HepG2 (cell line): ENCODE measurements around the gene COA1. TPM values are rescaled to one million over a fixed set of nuclear protein-coding genes. Genes with fewer than 3 reads are reported as not detected.
"Not testable (repeated sequence)": the region's sequence is repeated elsewhere in the genome, so short reads cannot be mapped to it uniquely, and the experiment has no call there.

Experiments used
- ATAC-seq: fragments of 200-7000 bp; cut with Tn5 transposase; 3 replicates; pipeline ENCODE4 v1.9.1; 2020; ENCODE audit warnings: mild to moderate bottlenecking, moderate library complexity
- BruUV-seq: library from RNA; stranded (reverse); fragments of 400-500 nt; replicated peaks from 2 replicates; lab custom pipeline; 2021; lab: Mats Ljungman, UMichigan
- CTCF ChIA-PET: fragments of 300-600 bp; formaldehyde crosslinking; extraction: SDS; loops from one replicate; lab custom pipeline; 2021; ENCODE audit warnings: low total read pairs, inconsistent platforms, low intra/inter-chr PET ratio; lab: Yijun Ruan, JAX
- POLR2A ChIA-PET: fragments of 350-600 bp; sonication (Branson Sonifier 250); formaldehyde crosslinking; loops from one replicate; lab custom pipeline; 2020; ENCODE audit warnings: antibody characterized with exemption, inconsistent platforms; lab: Yijun Ruan, JAX
- DNase-seq: peaks from one replicate; pipeline ENCODE4 v3.0.0-alpha.2; 2015; ENCODE audit warnings: low spot score
- FAIRE-seq: peaks from 3 replicates; lab custom pipeline; 2011; peaks lifted over from hg19 to GRCh38; lab: Jason Lieb, UNC
- H2AFZ ChIP-seq: one replicate; pipeline ENCODE4 v1.6.1; 2011; ENCODE audit warnings: low read length, inconsistent platforms
- H3K27ac ChIP-seq: fragments of 300-600 bp; 3 replicates; pipeline ENCODE4 v1.8.0; 2011; ENCODE audit warnings: mixed run types, mild to moderate bottlenecking, mixed read lengths, low read length, inconsistent platforms; ENCODE audit not compliant: insufficient read depth; ENCODE audit errors: extremely low read length
- H3K27me3 ChIP-seq, 2 experiments: fragments of 200-600 bp in 1 of 2; 2 replicates in 1 of 2; 3 replicates in 1 of 2; pipeline versions ENCODE4 v1.6.0 to v1.8.0; 2011; ENCODE audit warnings: low read length in 2 of 2, mild to moderate bottlenecking in 2 of 2, moderate library complexity in 2 of 2, inconsistent platforms in 1 of 2; ENCODE audit not compliant: insufficient read depth in 2 of 2, control insufficient read depth in 1 of 2
- H3K36me3 ChIP-seq, 2 experiments: fragments of 200-600 bp in 1 of 2; replicated peaks in 1 of 2; 2 replicates in 1 of 2; 3 replicates in 1 of 2; pipeline versions ENCODE4 v1.5.1 to v1.8.0; 2011; ENCODE audit warnings: low read length in 2 of 2, inconsistent platforms in 1 of 2; ENCODE audit not compliant: insufficient read depth in 2 of 2, control insufficient read depth in 1 of 2
- H3K4me1 ChIP-seq: 2 replicates; pipeline ENCODE4 v1.5.1; 2012; ENCODE audit warnings: low read length, inconsistent platforms; ENCODE audit not compliant: insufficient read depth
- H3K4me2 ChIP-seq: 2 replicates; pipeline ENCODE4 v1.6.0; 2011; ENCODE audit warnings: low read depth, low read length, inconsistent platforms
- H3K4me3 ChIP-seq, 3 experiments: fragments of 200-600 bp in 1 of 3; sonication (generic), shearing (Covaris generic) in 1 of 3; replicated peaks in 1 of 3; 2 replicates each; pipeline ENCODE4 v1.5.1; 2011 to 2016; ENCODE audit warnings: low read length in 3 of 3, inconsistent platforms in 2 of 3, low read depth in 2 of 3, mild to moderate bottlenecking in 2 of 3, control low read depth in 1 of 3, mixed read lengths in 1 of 3; ENCODE audit not compliant: insufficient read depth in 1 of 3
- H3K79me2 ChIP-seq: one replicate; pipeline ENCODE4 v1.6.1; 2011; ENCODE audit warnings: low read length, inconsistent platforms; ENCODE audit not compliant: insufficient read depth
- H3K9ac ChIP-seq: 2 replicates; pipeline ENCODE4 v1.6.0; 2011; ENCODE audit warnings: mild to moderate bottlenecking, low read depth, low read length, inconsistent platforms; ENCODE audit not compliant: insufficient read depth
- H3K9me3 ChIP-seq: 2 replicates; pipeline ENCODE4 v1.5.1; 2012; ENCODE audit warnings: mild to moderate bottlenecking, low read length
- H4K20me1 ChIP-seq: 2 replicates; pipeline ENCODE4 v1.6.0; 2011; ENCODE audit warnings: inconsistent platforms, mild to moderate bottlenecking, low read length, moderate library complexity; ENCODE audit not compliant: insufficient read depth
- DMAP1 ChIP-seq: IDR thresholded peaks from 2 replicates; pipeline ENCODE4 v1.6.1; 2016
- FOXO1 ChIP-seq: sonication (generic); formaldehyde crosslinking; IDR thresholded peaks from 2 replicates; pipeline ENCODE4 v1.4.0; 2020; ENCODE audit warnings: missing genetic modification reagents
- MTF1 ChIP-seq: sonication (generic); formaldehyde crosslinking; IDR thresholded peaks from 2 replicates; pipeline ENCODE4 v1.5.0; 2020; ENCODE audit warnings: missing genetic modification reagents
- SMC3 ChIP-seq: IDR thresholded peaks from 2 replicates; pipeline ENCODE4 v1.6.1; 2011; ENCODE audit warnings: low read length, improper control_type of control experiment
- ZNF121 ChIP-seq: sonication (generic); formaldehyde crosslinking; IDR thresholded peaks from 2 replicates; pipeline ENCODE4 v1.5.0; 2020; ENCODE audit warnings: mild to moderate bottlenecking, missing genetic modification reagents
- ZNF207 ChIP-seq: fragments of 450-650 bp; IDR thresholded peaks from 2 replicates; pipeline ENCODE4 v1.6.1; 2016; ENCODE audit warnings: antibody characterized with exemption, borderline replicate concordance
- WGBS: methylation state at CpG from one replicate; pipeline ENCODE4 v1.1.6; 2017; ENCODE audit warnings: low lambda C conversion rate; 5-methylcytosine and 5-hydroxymethylcytosine counted together
- in situ Hi-C: cut with HindIII; loops from 2 replicates; pipeline ENCODE4 v1.10.0; 2017; ENCODE audit warnings: low pct_unique_long_range_greater_than_20kb; ENCODE audit not compliant: extremely low pct_ligation_motif_present
- intact Hi-C: fragments of 100-400 bp; cut with micrococcal nuclease; formaldehyde crosslinking; loops from one replicate; pipeline ENCODE4 v1.10.0; 2022; ENCODE audit not compliant: unreplicated experiment
- polyA plus RNA-seq, 8 experiments: library from polyadenylated mRNA; depleted of rRNA in 3 of 8; stranded (reverse) in 7 of 8; unstranded in 1 of 8; fragments of >200 nt; fragmentation: Illumina TruSeq in 4 of 8; extraction: Trizol in 4 of 8; gene quantifications; 2 replicates each; pipeline versions ENCODE4 v1.2.1 to v1.2.3, GENCODE V29; 2011 to 2016; ENCODE audit warnings: low read depth in 4 of 8, missing spikeins in 1 of 8, mixed read lengths in 1 of 8; ENCODE audit not compliant: insufficient read depth in 1 of 8
- total RNA-seq, 5 experiments: library from RNA; depleted of rRNA; stranded (reverse); fragments of >200 nt; fragmentation: Illumina TruSeq; extraction: Trizol; gene quantifications; 2 replicates each; pipeline ENCODE4 v1.2.3, GENCODE V29; 2016; ENCODE audit warnings: low read depth in 1 of 5
- TF ChIP-seq, protein P1 (sequence below): sonication (generic); formaldehyde crosslinking; IDR thresholded peaks from 2 replicates; pipeline ENCODE4 v1.5.1; 2020; ENCODE audit warnings: mild to moderate bottlenecking, missing genetic modification reagents, borderline replicate concordance
- TF ChIP-seq, protein P2 (sequence below): fragments of 450-650 bp; IDR thresholded peaks from 2 replicates; pipeline ENCODE4 v1.6.1; 2016
- TF ChIP-seq, protein P3 (sequence below): sonication (generic); formaldehyde crosslinking; IDR thresholded peaks from 2 replicates; pipeline ENCODE4 v1.4.0; 2020; ENCODE audit warnings: missing genetic modification reagents, borderline replicate concordance

The COA1 gene
- total and polyA plus RNA-seq, 2 of the 13 experiments (the other 11 are each of a cell fraction or from before 2014, with no cell fraction given): 33.2 to 65.7 TPM

DNA sequence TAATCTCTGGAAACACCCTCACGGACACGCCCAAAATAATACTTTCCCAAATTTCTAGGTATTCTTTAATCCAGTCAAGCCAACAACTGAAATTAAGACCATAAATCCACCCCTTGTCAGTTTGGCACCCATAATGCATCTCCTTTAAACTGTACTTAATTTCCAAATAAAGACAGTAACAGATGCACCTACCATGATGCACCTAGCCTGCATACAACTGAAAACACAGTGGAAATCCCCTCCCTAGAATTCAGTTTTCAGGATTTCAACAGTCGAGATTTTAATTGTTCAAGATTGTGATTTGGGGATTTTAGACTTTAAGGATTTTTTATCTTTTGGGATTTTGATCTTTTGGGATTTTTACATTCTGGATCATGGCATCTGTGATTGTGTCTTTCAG lies 129.3 kb downstream of the COA1 start (continued):
- TF ChIP-seq FOXO1 (CRISPR knock-in tag): no peak

DNA sequence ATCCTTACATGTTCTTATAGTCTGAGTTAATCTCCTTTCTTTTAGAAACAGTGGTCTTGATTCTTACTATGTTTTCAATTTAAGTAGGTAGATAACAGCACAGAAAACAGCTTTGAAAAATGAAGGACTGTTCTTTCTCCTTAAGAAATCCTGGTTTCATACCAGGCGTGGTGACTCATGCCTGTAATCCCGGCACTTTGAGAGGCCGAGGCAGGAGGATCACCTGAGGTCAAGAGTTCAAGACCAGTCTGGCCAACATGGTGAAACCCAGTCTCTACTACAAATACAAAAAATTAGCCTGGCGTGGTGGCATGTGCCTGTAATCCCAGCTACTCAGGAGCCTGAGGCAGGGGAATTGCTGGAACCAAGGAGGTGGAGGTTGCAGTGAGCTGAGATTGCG lies 132.9 kb downstream of the COA1 start:
- WGBS: 96% methylated on average over 5 of the region's 5 CpGs
- in situ Hi-C loops, H3K4me2 ChIP-seq, ATAC-seq, H3K9ac ChIP-seq, H3K27ac ChIP-seq, BruUV-seq, H3K27me3 ChIP-seq, FAIRE-seq, H3K4me3 ChIP-seq, H3K9me3 ChIP-seq, H2AFZ ChIP-seq, intact Hi-C loops, DNase-seq, CTCF ChIA-PET: not testable (repeated sequence)
- Histone ChIP-seq H3K79me2 (peaks cover 42% of the 10 kb centered on the region), H3K36me3 (peaks cover 5 to 46% of the 10 kb centered on the region in 2 experiments), H4K20me1 (peaks cover 15% of the 10 kb centered on the region), H3K4me1 (peaks cover 29% of the 10 kb centered on the region)
- POLR2A ChIA-PET: interaction anchor here (1.1 kb wide), 1 partner anchor 14 kb away, joined by 4 read pairs; the partner anchor contains the start of gene STK17A

GRCh38 chr7:43594020-43594419 lies 135.3 kb downstream of the COA1 start:
- Histone ChIP-seq H4K20me1 (peaks cover 34% of the 10 kb centered on the region), H3K4me3 (no peak overlapping the region), H3K4me2 (no peak overlapping the region), H3K79me2 (peaks cover 66% of the 10 kb centered on the region), H3K9me3 (no peaks in the 10 kb centered on the region), H3K27ac (no peak overlapping the region), H2AFZ (no peak overlapping the region), H3K36me3 (peaks cover 3 to 27% of the 10 kb centered on the region in 2 experiments), H3K9ac (no peak overlapping the region), H3K27me3 (no peaks in the 10 kb centered on the region), H3K4me1 (peaks cover 52% of the 10 kb centered on the region)
- ATAC-seq (no peak; the same call in 2 of the 3 replicates), FAIRE-seq (no peak), DNase-seq (no peak)
- in situ Hi-C loops: no loop called here
- CTCF ChIA-PET: no interaction called here
- POLR2A ChIA-PET: interaction anchor here (1.0 to 1.3 kb wide), 2 partner anchors 11 to 46 kb away, joined by 3 to 4 read pairs; partner anchors contain the start of gene STK17A
- intact Hi-C loops: no loop called here
- no TSS peak for BruUV-seq
- 93% methylated on average over 2 of the region's 2 CpGs for WGBS
- TF ChIP-seq SMC3: no peak
- TF ChIP-seq MTF1 (CRISPR knock-in tag): no peak
- TF ChIP-seq, protein P1, sequence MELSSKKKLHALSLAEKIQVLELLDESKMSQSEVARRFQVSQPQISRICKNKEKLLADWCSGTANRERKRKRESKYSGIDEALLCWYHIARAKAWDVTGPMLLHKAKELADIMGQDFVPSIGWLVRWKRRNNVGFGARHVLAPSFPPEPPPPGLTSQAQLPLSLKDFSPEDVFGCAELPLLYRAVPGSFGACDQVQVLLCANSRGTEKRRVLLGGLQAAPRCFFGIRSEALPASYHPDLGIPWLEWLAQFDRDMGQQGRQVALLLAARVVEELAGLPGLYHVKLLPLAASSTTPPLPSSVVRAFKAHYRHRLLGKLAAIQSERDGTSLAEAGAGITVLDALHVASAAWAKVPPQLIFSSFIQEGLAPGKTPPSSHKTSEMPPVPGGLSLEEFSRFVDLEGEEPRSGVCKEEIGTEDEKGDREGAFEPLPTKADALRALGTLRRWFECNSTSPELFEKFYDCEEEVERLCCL (CRISPR knock-in tag): no peak
- no peak for TF ChIP-seq DMAP1
- TF ChIP-seq, protein P2, sequence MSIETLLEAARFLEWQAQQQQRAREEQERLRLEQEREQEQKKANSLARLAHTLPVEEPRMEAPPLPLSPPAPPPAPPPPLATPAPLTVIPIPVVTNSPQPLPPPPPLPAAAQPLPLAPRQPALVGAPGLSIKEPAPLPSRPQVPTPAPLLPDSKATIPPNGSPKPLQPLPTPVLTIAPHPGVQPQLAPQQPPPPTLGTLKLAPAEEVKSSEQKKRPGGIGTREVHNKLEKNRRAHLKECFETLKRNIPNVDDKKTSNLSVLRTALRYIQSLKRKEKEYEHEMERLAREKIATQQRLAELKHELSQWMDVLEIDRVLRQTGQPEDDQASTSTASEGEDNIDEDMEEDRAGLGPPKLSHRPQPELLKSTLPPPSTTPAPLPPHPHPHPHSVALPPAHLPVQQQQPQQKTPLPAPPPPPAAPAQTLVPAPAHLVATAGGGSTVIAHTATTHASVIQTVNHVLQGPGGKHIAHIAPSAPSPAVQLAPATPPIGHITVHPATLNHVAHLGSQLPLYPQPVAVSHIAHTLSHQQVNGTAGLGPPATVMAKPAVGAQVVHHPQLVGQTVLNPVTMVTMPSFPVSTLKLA: no peak
- TF ChIP-seq, protein P3, sequence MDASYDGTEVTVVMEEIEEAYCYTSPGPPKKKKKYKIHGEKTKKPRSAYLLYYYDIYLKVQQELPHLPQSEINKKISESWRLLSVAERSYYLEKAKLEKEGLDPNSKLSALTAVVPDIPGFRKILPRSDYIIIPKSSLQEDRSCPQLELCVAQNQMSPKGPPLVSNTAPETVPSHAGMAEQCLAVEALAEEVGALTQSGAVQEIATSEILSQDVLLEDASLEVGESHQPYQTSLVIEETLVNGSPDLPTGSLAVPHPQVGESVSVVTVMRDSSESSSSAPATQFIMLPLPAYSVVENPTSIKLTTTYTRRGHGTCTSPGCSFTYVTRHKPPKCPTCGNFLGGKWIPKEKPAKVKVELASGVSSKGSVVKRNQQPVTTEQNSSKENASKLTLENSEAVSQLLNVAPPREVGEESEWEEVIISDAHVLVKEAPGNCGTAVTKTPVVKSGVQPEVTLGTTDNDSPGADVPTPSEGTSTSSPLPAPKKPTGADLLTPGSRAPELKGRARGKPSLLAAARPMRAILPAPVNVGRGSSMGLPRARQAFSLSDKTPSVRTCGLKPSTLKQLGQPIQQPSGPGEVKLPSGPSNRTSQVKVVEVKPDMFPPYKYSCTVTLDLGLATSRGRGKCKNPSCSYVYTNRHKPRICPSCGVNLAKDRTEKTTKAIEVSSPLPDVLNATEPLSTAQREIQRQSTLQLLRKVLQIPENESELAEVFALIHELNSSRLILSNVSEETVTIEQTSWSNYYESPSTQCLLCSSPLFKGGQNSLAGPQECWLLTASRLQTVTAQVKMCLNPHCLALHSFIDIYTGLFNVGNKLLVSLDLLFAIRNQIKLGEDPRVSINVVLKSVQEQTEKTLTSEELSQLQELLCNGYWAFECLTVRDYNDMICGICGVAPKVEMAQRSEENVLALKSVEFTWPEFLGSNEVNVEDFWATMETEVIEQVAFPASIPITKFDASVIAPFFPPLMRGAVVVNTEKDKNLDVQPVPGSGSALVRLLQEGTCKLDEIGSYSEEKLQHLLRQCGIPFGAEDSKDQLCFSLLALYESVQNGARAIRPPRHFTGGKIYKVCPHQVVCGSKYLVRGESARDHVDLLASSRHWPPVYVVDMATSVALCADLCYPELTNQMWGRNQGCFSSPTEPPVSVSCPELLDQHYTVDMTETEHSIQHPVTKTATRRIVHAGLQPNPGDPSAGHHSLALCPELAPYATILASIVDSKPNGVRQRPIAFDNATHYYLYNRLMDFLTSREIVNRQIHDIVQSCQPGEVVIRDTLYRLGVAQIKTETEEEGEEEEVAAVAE (CRISPR knock-in tag): no peak
- 0 out of 2 replicates have a peak, but pooled peaks have one; percentile 23 for TF ChIP-seq ZNF121 (CRISPR knock-in tag)
- no peak for TF ChIP-seq ZNF207
